ENCODE data around the gene PLEKHA5.
"Not testable (repeated sequence)": the region's sequence is repeated elsewhere in the genome, so short reads cannot be mapped to it uniquely, and the experiment has no call there.

Gene PLEKHA5

DNA sequence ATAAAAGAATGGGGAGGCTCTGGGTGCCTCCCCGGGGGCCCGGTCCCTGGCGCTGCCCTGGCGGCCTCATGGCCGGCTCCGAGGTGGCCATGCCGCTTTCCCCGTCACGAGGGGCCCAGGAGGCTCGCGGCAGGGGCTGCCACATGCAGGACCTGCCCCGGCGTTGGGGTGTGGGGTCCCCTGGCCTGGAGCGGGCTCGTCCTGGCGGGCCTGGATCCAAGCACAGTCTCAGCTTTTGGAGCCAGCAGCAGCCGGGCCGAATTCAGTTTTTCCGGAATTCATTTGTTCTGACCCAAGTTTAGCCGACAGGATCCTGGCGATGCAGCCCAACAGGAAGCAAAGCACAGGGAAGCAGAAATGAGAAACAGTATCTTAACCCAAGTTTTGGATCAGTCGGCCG lies 283.3 kb downstream of the PLEKHA5 start:
- DNase-seq, result peak; percentile 54

DNA sequence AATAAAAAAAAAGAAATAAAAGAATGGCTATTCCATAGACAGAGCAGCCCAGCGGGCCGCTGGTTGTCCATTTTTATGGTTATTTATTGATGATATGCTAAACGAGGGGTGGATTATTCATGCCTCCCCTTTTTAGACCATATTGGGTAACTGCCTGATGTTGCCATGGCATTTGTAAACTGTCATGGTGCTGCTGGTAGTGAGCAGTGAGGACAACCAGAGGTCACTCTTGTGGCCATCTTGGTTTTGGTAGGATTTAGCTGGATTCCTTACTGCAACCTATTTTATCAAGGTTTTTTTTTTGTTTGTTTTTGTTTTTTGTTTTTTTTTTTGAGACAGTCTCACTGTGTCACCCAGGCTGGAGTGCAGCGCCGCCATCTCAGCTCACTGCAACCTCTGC lies 284.0 kb downstream of the PLEKHA5 start:
- not testable (repeated sequence) for DNase-seq

DNA sequence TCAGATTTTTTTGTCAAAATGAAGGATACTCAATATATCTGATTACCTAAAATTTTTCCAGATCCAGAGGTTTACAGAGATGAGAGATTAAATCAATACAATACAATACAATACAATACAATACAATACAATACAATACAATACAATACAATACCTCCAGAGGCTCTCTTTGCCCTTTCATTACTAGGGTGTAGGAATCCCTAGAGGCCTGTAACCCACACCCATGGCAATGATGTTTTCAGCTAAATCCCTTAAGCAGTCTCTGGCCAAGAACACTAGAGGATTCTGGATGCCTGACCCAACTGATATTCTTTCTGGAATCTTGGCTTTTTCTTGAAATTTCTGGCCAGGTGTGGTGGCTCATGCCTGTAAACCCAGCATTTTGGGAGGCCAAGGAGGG lies 286.0 kb downstream of the PLEKHA5 start:
- DNase-seq, result no peak

DNA sequence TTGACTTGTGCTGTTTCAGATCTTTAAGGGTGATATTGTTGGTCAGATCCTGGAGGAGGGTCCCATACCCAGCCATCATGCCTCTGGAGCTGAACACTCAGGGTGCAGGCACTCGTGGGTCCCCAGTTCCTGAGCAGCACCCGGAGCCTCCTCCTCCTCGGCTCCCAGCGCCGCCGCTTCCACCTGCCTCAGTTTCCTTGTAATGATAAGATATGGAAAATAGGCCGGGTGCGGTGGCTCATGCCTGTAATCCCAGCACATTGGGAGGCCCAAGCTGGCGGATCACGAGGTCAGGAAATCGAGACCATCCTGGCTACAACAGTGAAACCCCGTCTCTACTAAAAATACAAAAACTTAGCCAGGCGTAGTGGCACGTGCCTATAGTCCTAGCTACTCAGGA lies 289.6 kb downstream of the PLEKHA5 start:
- DNase-seq, result no peak

DNA sequence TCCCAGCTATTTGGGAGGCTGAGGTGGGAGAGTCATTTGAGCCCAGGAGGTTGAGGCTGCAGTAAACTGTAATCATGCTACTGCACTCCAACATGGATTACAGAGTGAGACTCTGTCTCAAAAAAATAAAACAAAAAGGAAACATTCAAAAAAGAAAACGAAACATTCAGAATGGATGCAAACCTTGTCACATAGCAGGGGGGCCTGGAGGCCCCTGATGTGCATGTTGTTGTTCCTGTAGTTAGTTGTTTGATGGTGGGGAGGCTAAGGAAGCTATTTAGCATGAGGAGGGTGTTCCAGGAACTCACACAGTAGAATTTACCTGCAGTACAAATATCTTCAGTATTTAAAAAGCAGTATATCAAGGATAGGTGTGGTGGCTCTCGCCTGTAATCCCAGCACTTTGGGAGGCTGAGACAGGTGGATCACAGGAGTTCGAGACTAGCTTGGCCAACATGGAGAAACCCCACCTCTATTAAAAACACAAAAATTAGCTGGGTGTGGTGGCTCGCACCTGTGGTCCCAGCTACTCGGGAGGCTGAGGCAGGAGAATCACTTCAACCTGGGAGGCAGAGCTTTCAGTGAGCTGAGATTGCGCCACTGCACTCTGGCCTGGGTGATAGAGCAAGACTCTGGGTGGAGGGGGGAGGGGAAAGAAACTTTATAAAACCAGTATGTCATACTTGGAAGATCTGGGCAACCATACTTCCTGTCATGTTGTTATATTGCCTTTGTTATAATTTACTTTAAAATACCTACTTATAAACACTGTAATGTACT lies 292.2 kb downstream of the PLEKHA5 start:
- DNase-seq, result no peak

DNA sequence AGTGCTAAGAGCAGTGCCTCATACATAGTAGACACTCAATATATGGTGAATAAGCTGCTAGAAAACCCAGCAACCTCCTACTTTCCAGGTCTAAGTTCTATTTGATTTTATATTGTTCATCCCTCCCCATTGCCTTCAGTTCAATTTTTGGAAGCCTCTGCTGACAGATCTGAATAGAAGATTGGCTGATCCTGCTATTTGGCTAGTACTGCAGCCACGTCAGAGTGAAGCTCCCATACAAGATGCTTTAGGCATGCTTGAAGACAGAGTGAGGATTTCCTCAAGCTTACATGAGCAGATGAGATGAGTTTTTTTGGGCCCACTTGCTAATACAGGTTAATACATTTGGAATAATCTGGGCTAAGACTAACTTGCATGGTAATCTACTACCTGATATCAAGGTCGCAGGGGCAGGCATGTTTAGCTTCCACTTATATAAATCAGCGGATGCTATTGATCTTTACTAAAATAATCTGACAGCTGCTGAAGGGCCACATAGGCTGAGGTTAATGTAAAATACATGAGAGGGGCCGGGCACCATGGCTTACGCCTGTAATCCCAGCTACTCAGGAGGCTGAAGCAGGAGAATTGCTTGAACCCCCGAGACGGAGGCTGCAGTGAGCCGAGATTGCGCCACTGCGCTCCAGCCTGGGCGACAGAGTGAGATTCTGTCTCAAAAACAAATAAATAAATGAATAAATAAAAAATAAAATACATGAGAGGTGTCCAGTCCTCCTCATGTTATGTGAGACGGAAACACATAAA lies 293.8 kb downstream of the PLEKHA5 start:
- no peak for DNase-seq

Measured in left hindlimb (tissue), 1 donor.